HepG2 (cell line): ENCODE data around the gene IDUA. TPM values are rescaled to one million over a fixed set of nuclear protein-coding genes. Genes with fewer than 3 reads are reported as not detected.
A peak's percentile ranks its signal among the peaks of the same experiment; 100 is the strongest.

Experiments used
- ATAC-seq: fragments of 200-7000 bp; cut with Tn5 transposase; 3 replicates; pipeline ENCODE4 v1.9.1; 2020; ENCODE audit warnings: mild to moderate bottlenecking, moderate library complexity
- BruUV-seq: library from RNA; stranded (reverse); fragments of 400-500 nt; replicated peaks from 2 replicates; lab custom pipeline; 2021; lab: Mats Ljungman, UMichigan
- CTCF ChIA-PET: fragments of 300-600 bp; formaldehyde crosslinking; extraction: SDS; loops from one replicate; lab custom pipeline; 2021; ENCODE audit warnings: low total read pairs, inconsistent platforms, low intra/inter-chr PET ratio; lab: Yijun Ruan, JAX
- POLR2A ChIA-PET: fragments of 350-600 bp; sonication (Branson Sonifier 250); formaldehyde crosslinking; loops from one replicate; lab custom pipeline; 2020; ENCODE audit warnings: antibody characterized with exemption, inconsistent platforms; lab: Yijun Ruan, JAX
- DNase-seq: peaks from one replicate; pipeline ENCODE4 v3.0.0-alpha.2; 2015; ENCODE audit warnings: low spot score
- FAIRE-seq: peaks from 3 replicates; lab custom pipeline; 2011; peaks lifted over from hg19 to GRCh38; lab: Jason Lieb, UNC
- H2AFZ ChIP-seq: one replicate; pipeline ENCODE4 v1.6.1; 2011; ENCODE audit warnings: low read length, inconsistent platforms
- H3K27ac ChIP-seq: fragments of 300-600 bp; 3 replicates; pipeline ENCODE4 v1.8.0; 2011; ENCODE audit warnings: mixed run types, mild to moderate bottlenecking, mixed read lengths, low read length, inconsistent platforms; ENCODE audit not compliant: insufficient read depth; ENCODE audit errors: extremely low read length
- H3K27me3 ChIP-seq, 2 experiments: fragments of 200-600 bp in 1 of 2; 2 replicates in 1 of 2; 3 replicates in 1 of 2; pipeline versions ENCODE4 v1.6.0 to v1.8.0; 2011; ENCODE audit warnings: low read length in 2 of 2, mild to moderate bottlenecking in 2 of 2, moderate library complexity in 2 of 2, inconsistent platforms in 1 of 2; ENCODE audit not compliant: insufficient read depth in 2 of 2, control insufficient read depth in 1 of 2
- H3K36me3 ChIP-seq, 2 experiments: fragments of 200-600 bp in 1 of 2; replicated peaks in 1 of 2; 2 replicates in 1 of 2; 3 replicates in 1 of 2; pipeline versions ENCODE4 v1.5.1 to v1.8.0; 2011; ENCODE audit warnings: low read length in 2 of 2, inconsistent platforms in 1 of 2; ENCODE audit not compliant: insufficient read depth in 2 of 2, control insufficient read depth in 1 of 2
- H3K4me1 ChIP-seq: 2 replicates; pipeline ENCODE4 v1.5.1; 2012; ENCODE audit warnings: low read length, inconsistent platforms; ENCODE audit not compliant: insufficient read depth
- H3K4me2 ChIP-seq: 2 replicates; pipeline ENCODE4 v1.6.0; 2011; ENCODE audit warnings: low read depth, low read length, inconsistent platforms
- H3K4me3 ChIP-seq, 3 experiments: fragments of 200-600 bp in 1 of 3; sonication (generic), shearing (Covaris generic) in 1 of 3; replicated peaks in 1 of 3; 2 replicates each; pipeline ENCODE4 v1.5.1; 2011 to 2016; ENCODE audit warnings: low read length in 3 of 3, inconsistent platforms in 2 of 3, low read depth in 2 of 3, mild to moderate bottlenecking in 2 of 3, control low read depth in 1 of 3, mixed read lengths in 1 of 3; ENCODE audit not compliant: insufficient read depth in 1 of 3
- H3K79me2 ChIP-seq: one replicate; pipeline ENCODE4 v1.6.1; 2011; ENCODE audit warnings: low read length, inconsistent platforms; ENCODE audit not compliant: insufficient read depth
- H3K9ac ChIP-seq: 2 replicates; pipeline ENCODE4 v1.6.0; 2011; ENCODE audit warnings: mild to moderate bottlenecking, low read depth, low read length, inconsistent platforms; ENCODE audit not compliant: insufficient read depth
- H3K9me3 ChIP-seq: 2 replicates; pipeline ENCODE4 v1.5.1; 2012; ENCODE audit warnings: mild to moderate bottlenecking, low read length
- H4K20me1 ChIP-seq: 2 replicates; pipeline ENCODE4 v1.6.0; 2011; ENCODE audit warnings: inconsistent platforms, mild to moderate bottlenecking, low read length, moderate library complexity; ENCODE audit not compliant: insufficient read depth
- CEBPB ChIP-seq: IDR thresholded peaks from 2 replicates; pipeline ENCODE4 v1.6.1; 2011; ENCODE audit warnings: low read depth, low read length, improper control_type of control experiment, borderline replicate concordance
- HOXA3 ChIP-seq: sonication (generic); formaldehyde crosslinking; IDR thresholded peaks from 2 replicates; pipeline ENCODE4 v1.5.0; 2020; ENCODE audit warnings: missing genetic modification reagents
- JUND ChIP-seq: sonication (generic); formaldehyde crosslinking; IDR thresholded peaks from 2 replicates; pipeline ENCODE4 v1.8.0; 2022; ENCODE audit warnings: mild to moderate bottlenecking, missing genetic modification reagents
- PAWR ChIP-seq: sonication (generic); formaldehyde crosslinking; IDR thresholded peaks from 2 replicates; pipeline ENCODE4 v1.4.0; 2020; ENCODE audit warnings: missing genetic modification reagents, mild to moderate bottlenecking, borderline replicate concordance
- RBFOX2 ChIP-seq: fragments of 200-400 bp; formaldehyde crosslinking; IDR thresholded peaks from 2 replicates; pipeline ENCODE4 v1.6.1; 2017; ENCODE audit warnings: low read depth, mild to moderate bottlenecking, low read length
- YEATS2 ChIP-seq: sonication (generic); formaldehyde crosslinking; IDR thresholded peaks from 2 replicates; pipeline ENCODE4 v1.4.0; 2020; ENCODE audit warnings: missing genetic modification reagents, borderline replicate concordance
- ZNF121 ChIP-seq: sonication (generic); formaldehyde crosslinking; IDR thresholded peaks from 2 replicates; pipeline ENCODE4 v1.5.0; 2020; ENCODE audit warnings: mild to moderate bottlenecking, missing genetic modification reagents
- ZNF724P ChIP-seq: sonication (generic); formaldehyde crosslinking; IDR thresholded peaks from 2 replicates; pipeline ENCODE4 v1.8.0; 2022; ENCODE audit warnings: missing genetic modification reagents, borderline replicate concordance
- WGBS: methylation state at CpG from one replicate; pipeline ENCODE4 v1.1.6; 2017; ENCODE audit warnings: low lambda C conversion rate; 5-methylcytosine and 5-hydroxymethylcytosine counted together
- in situ Hi-C: cut with HindIII; loops from 2 replicates; pipeline ENCODE4 v1.10.0; 2017; ENCODE audit warnings: low pct_unique_long_range_greater_than_20kb; ENCODE audit not compliant: extremely low pct_ligation_motif_present
- intact Hi-C: fragments of 100-400 bp; cut with micrococcal nuclease; formaldehyde crosslinking; loops from one replicate; pipeline ENCODE4 v1.10.0; 2022; ENCODE audit not compliant: unreplicated experiment
- polyA plus RNA-seq, 8 experiments: library from polyadenylated mRNA; depleted of rRNA in 3 of 8; stranded (reverse) in 7 of 8; unstranded in 1 of 8; fragments of >200 nt; fragmentation: Illumina TruSeq in 4 of 8; extraction: Trizol in 4 of 8; gene quantifications; 2 replicates each; pipeline versions ENCODE4 v1.2.1 to v1.2.3, GENCODE V29; 2011 to 2016; ENCODE audit warnings: low read depth in 4 of 8, missing spikeins in 1 of 8, mixed read lengths in 1 of 8; ENCODE audit not compliant: insufficient read depth in 1 of 8
- total RNA-seq, 5 experiments: library from RNA; depleted of rRNA; stranded (reverse); fragments of >200 nt; fragmentation: Illumina TruSeq; extraction: Trizol; gene quantifications; 2 replicates each; pipeline ENCODE4 v1.2.3, GENCODE V29; 2016; ENCODE audit warnings: low read depth in 1 of 5
- TF ChIP-seq, protein P1 (sequence below): sonication (generic); formaldehyde crosslinking; IDR thresholded peaks from 2 replicates; pipeline ENCODE4 v1.4.0; 2020; ENCODE audit warnings: missing genetic modification reagents

The IDUA gene
- total and polyA plus RNA-seq, 2 of the 13 experiments (the other 11 are each of a cell fraction or from before 2014, with no cell fraction given): 0.77 to 1.0 TPM

DNA sequence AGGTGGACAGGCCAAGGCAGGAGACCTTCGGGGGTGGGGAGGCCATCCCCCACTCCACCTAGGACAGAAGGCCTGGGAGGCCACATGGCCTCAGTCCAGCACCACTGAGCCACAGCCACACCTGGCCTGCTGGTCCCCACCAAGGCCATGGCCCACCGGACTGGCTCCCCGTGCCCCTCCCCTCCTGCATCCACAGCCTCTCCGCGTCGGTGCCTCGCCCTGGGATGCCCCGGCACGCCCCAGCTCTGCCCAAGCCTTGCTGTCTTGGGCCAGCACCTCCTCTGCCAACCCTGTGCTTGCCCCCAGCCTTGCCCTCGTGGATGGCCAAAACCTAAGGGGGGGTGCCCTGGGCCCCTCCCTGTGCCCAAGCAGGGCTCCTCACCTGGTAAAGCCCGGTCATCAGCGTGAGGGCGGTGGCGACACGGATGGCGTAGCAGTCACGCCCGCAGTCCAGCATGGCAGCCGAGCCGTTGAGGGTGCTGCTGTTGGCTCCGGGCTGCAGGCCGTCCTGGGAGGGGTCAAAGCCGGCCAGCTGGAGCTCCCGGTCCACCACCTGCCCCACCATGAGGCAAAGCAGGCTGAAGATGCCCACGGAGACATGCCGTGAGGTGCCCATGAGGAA, 4.0 kb downstream of the IDUA start:
- Histone ChIP-seq H3K27ac (no peak overlapping the region), H3K4me2 (peak overlapping the region; percentile 99), H3K9me3 (no peaks in the 10 kb centered on the region), H3K4me1 (peaks cover 53% of the 10 kb centered on the region), H3K79me2 (peaks cover 16% of the 10 kb centered on the region)
- no TSS peak for BruUV-seq
- TF ChIP-seq JUND (no peak), RBFOX2 (peak; percentile 11; the same call in 1 of the 2 replicates)
- TF ChIP-seq, all 625 proteins: peak for 1
- H3K4me3 ChIP-seq: peak overlapping the region in 1 of 3 experiments; percentile 85; a peak in 1 of 6 replicates
- POLR2A ChIA-PET: no interaction called here
- peaks cover 9 to 15% of the 10 kb centered on the region in 2 experiments; a peak in 4 of 5 replicates for H3K36me3 ChIP-seq
- H3K27me3 ChIP-seq: no peaks in the 10 kb centered on the region; a peak in 1 of 5 replicates
- H3K9ac ChIP-seq: no peak overlapping the region
- in situ Hi-C loops (no loop called here), intact Hi-C loops (no loop called here)
- no peak for FAIRE-seq
- WGBS: 95% methylated on average over 23 of the region's 26 CpGs
- CTCF ChIA-PET: no interaction called here
- no peak for DNase-seq
- H4K20me1 ChIP-seq: no peaks in the 10 kb centered on the region
- H2AFZ ChIP-seq: no peak overlapping the region
- no peak for ATAC-seq

DNA sequence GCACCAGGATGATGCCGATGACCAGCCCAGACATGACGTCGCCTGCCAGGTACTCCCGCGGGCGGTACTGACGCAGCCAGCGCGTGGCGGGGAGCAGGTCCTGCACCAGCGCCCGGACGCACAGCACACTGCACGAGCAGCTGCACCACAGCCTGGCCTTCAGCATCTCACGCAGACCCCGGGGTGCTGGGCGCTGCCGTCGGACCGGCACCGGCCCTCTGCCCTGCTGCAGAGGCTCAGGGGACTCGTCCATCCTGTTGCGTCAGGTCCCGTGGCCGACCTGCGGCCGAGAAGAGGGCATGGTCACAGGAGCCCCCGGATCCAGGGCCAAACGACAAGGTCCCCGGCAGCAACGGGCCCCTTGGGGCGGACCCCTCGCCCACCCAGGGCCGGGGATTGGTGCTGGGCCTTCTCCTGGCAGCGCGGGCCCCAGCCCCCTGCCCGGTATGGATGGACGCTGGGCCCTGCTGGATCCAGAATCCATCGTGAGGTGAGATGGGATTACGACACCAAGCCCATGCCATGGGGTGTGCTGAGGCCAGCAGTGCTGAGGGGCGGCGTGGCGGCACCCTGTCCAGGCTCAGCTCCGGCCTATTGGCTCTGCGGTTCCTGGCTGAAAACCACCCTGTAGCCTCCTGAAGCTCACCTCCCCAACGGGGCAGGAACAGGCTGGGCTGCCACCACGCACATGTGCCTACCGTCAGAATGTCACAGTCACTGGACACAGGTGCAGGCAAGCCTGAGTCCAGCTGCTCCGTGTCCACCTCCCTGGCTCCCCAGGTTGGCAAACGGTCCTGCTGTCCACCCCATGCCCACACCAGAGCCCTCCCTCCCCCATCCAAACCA, 4.8 kb downstream of the IDUA start:
- Histone ChIP-seq H3K79me2 (peaks cover 16% of the 10 kb centered on the region), H2AFZ (no peak overlapping the region), H3K27me3 (no peaks in the 10 kb centered on the region; a peak in 1 of 5 replicates), H3K9me3 (no peaks in the 10 kb centered on the region), H3K4me1 (peaks cover 56% of the 10 kb centered on the region), H3K36me3 (peaks cover 9 to 15% of the 10 kb centered on the region in 2 experiments; a peak in 4 of 5 replicates), H3K9ac (peak overlapping the region; percentile 96), H4K20me1 (no peaks in the 10 kb centered on the region), H3K4me3 (peak overlapping the region; percentile 61 to 85 (median 77)), H3K4me2 (peak overlapping the region; percentile 99), H3K27ac (peak overlapping the region; percentile 99)
- DNase-seq: no peak
- POLR2A ChIA-PET: interaction anchor here (1.1 to 2.5 kb wide), 6 partner anchors 8 to 60 kb away, joined by 4 to 15 read pairs (median 6); partner anchors contain the start of genes GAK and TMEM175
- no peak for FAIRE-seq
- 78% methylated on average over 13 of the region's 50 CpGs for WGBS
- intact Hi-C loops: loop anchor here (2.0 kb wide), 2 partner anchors 17 to 19 kb away; partner anchors contain the start of gene DGKQ
- CTCF ChIA-PET: no interaction called here
- BruUV-seq: no TSS peak
- in situ Hi-C loops: no loop called here
- ATAC-seq: no peak
- TF ChIP-seq CEBPB: peak; percentile 28; the same call in 1 of the 2 replicates
- no peak for TF ChIP-seq ZNF121 (CRISPR knock-in tag)
- TF ChIP-seq HOXA3 (CRISPR knock-in tag): no peak
- TF ChIP-seq, protein P1, sequence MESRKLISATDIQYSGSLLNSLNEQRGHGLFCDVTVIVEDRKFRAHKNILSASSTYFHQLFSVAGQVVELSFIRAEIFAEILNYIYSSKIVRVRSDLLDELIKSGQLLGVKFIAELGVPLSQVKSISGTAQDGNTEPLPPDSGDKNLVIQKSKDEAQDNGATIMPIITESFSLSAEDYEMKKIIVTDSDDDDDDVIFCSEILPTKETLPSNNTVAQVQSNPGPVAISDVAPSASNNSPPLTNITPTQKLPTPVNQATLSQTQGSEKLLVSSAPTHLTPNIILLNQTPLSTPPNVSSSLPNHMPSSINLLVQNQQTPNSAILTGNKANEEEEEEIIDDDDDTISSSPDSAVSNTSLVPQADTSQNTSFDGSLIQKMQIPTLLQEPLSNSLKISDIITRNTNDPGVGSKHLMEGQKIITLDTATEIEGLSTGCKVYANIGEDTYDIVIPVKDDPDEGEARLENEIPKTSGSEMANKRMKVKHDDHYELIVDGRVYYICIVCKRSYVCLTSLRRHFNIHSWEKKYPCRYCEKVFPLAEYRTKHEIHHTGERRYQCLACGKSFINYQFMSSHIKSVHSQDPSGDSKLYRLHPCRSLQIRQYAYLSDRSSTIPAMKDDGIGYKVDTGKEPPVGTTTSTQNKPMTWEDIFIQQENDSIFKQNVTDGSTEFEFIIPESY (CRISPR knock-in tag): 0 out of 2 replicates have a peak, but pooled peaks have one; percentile 46
- TF ChIP-seq YEATS2: no peak
- 0 out of 2 replicates have a peak, but pooled peaks have one; percentile 12 for TF ChIP-seq ZNF724P (CRISPR knock-in tag)
- TF ChIP-seq PAWR (CRISPR knock-in tag): no peak
